HS-27A (cell line): ENCODE data around the gene APEH.
A peak's percentile ranks its signal among the peaks of the same experiment; 100 is the strongest.
"Not testable (repeated sequence)": the region's sequence is repeated elsewhere in the genome, so short reads cannot be mapped to it uniquely, and the experiment has no call there.

Experiments
- DNase-seq: peaks from one replicate; pipeline ENCODE4 v3.0.0-alpha.2; 2012; ENCODE audit warnings: low read depth, missing footprints

Gene APEH

DNA sequence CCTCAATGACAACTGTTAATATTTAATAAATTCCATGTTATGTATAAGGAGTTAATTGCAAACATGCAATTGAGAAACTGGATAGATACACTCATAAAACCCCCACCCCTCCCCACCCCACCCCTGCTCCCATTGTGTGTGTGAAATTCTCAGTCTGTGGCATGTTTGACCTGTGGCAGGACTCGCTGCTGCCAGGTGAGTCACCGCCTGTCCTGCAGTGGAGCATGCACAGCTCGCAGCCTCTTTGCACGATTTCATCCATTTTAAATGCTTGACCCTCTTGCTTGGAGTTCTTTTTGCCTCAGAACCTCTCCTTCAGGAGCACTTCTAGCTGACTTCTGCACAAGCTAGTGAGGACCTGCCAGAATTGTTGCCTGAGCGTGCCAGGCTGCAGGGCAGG, 5.3 kb upstream of the APEH start:
- DNase-seq, result no peak

GRCh38 chr3:49669352-49669751, 4.8 kb upstream of the APEH start:
- no peak for DNase-seq

- DNase-seq, result no peak
These were observed 3.2 kb upstream of the APEH start for GRCh38 chr3:49670940-49671290.

DNA sequence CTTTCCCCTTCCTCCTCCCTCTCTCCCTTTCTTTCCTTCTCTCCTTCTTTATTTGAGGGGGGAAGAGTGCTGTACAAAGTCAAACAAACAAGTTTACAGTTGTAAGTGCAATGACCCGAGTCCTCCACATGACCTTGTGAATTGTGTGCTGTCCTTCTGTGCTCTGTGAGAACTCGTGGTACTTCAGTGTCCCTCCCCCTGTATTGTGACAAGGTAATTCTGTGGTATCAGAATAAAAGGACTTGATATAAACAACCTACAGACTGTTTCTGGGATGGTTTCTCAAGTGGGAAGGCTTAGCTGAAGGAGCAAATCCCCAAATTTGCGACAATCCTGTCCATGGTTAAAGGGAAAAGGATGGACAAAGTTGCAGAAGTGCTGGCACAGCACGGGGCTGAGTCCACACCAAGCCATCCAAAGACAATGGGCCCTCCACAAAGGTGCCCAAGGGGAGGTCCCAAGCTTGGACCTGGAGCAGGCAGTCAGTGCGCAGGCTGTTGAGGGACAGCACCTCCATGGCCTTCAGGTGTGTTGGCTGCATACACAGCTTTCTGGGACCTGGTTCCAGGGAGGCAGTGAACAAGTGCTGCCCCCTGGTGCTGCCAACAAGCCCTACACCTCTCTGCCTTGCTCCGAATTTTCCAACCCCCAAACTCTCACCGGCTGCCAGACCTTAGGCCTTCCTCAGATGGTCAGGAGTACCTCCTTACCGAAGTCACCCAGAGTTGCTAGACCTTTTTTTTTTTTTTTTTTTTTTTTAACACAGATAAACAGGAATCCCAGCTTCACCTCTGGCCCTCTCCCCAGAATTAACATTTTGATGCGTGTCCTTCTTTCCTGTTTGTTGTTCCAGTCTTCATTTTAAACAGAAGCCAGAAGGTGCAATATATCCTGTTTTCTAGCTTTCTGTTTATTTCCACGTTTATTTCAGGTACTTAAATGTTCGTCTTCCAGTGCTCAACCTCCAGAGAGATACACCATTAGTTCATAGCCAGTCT, 2.6 kb upstream of the APEH start:
- peak; percentile 40 for DNase-seq

DNA sequence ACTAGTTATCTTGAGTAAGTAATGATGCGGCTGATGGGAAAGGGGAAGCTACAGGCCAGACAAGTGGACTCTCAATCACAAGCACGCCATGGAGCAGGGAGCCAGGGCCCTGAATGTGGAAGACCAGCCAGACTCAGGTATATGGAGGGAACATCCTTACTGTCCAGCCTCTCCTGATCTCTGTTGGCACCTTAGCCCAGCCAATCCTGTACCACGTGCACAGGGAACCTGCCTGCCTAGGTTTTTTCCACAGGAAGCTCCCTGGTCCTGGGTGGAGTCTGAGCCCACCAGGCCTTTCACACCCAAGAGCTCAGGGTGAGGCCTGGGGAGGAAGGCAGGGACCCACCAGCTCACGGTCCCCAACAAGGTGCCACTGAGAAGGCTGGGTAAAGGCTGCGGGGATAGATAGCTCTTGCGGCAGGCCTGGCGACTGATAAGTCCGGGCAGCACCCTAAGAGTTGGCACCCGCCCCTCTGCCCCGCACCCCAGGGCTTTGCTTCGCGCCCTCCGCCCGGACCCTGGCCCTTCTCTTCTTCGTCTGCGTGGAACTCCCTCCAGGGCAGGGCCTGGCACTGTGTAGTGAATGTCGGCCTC, 933 bp upstream of the APEH start:
- DNase-seq, result peak; percentile 15

DNA sequence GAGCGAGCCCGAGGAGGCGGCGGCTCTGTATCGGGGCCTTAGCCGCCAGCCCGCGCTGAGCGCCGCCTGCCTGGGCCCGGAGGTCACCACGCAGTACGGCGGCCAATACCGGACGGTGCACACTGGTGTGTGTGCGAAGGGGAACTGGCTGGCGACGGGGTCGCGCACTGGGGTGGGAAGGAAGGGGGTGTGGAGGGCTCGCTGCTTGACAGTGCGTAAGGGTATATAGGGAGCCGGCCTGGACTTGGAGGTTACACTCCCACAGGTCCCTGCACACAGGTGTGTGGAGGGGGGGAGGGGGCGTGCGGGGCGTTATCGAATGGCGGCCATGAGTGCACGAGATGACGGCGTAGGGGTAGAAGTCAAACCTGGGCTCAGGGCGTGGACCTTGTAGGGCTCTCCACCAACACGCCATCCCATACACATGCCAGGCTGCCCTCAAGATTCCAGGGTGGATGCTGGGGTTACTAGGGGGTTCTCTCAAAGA, 389 bp downstream of the APEH start:
- DNase-seq, result no peak

DNA sequence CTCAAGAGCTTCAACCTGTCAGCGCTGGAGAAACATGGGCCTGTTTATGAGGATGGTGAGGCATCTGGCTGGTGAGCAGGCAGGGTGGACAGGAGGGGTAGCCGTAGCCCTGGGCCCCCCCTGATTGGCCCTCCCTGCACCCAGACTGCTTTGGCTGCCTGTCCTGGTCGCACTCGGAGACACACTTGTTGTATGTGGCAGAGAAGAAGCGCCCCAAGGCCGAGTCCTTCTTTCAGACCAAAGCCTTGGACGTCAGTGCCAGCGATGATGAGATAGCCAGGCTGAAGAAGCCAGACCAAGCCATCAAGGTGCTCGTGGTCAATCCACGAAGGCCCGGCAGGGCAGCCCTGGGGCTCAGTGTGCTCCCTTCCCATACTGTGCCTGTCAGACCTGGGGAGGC, 1.8 kb downstream of the APEH start:
- DNase-seq, result no peak

GRCh38 chr3:49680493-49681231, 6.5 kb downstream of the APEH start:
- DNase-seq, result no peak

GRCh38 chr3:49681232-49681522, 7.0 kb downstream of the APEH start:
- no peak for DNase-seq

DNA sequence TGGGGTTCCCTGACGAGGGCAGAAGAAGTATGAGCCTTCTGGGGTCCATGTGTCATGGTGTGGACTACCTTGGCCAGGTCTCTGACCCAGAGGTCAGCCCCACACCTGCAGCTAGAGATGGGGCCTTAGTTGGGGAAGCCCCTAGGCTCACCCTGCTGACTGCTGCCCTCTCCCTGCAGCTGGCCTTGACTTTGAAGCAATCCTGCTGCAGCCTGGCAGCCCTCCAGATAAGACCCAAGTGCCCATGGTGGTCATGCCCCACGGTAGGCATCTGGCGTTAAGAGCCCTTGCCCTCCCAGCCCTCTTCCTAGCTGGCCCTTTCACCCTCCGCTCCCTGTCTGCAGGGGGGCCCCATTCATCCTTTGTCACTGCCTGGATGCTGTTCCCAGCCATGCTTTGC, 7.4 kb downstream of the APEH start:
- DNase-seq, result no peak

DNA sequence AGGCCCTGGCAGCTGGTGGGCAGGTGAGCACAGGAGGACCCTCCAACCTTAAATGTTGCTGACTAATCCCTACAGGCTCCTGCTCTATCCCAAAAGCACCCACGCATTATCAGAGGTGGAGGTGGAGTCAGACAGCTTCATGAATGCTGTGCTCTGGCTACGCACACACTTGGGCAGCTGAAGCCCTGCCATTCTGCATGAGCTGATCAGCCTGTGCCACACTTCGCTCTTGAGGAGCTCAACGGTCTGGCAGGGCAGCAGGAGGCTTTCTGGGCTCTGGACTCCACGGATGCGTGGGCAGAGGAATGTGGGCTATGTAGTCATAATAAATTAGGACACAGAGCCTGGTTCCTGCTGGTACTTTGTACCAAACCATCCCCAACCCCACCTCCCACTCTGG, 9.0 kb downstream of the APEH start:
- no peak for DNase-seq

DNA sequence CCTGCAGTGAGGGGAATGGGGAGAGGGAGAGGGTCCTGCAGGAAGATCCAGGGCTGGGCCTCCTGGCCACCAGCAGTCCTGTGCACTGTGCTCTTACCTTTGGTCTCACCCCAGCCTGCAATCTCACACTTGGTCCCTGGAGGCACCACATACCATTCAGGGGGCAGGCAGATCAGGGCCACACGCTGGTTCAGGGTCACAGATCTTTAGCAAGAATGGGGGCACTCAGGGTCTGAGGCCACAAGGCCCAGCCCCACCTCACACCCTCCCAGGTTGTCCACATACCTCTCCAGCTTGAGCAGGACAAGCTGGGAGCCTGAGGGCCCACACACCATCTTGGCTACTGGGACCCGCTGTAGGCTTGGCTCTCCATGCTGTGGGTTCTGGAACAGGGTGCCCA, 10.3 kb downstream of the APEH start:
- not testable (repeated sequence) for DNase-seq

DNA sequence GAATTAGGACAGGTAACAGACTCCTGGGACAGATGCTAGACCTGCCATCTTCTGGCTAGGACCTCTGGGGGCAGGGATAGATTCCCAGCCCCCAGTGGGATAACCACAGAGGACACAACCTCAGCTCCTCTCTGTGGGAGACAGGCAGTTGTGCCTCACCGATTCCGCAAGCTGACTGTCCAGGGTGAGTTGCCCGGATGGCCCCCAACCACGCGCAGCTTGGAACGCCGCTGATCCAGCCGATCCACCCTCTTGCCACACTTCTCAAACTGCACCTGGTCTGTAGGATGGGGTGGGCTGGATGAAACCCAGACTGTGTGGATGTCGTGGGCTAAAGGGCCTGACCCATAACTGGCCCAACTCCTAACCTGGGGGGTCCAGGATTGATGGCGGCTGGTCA, 11.0 kb downstream of the APEH start:
- DNase-seq, result not testable (repeated sequence)

DNA sequence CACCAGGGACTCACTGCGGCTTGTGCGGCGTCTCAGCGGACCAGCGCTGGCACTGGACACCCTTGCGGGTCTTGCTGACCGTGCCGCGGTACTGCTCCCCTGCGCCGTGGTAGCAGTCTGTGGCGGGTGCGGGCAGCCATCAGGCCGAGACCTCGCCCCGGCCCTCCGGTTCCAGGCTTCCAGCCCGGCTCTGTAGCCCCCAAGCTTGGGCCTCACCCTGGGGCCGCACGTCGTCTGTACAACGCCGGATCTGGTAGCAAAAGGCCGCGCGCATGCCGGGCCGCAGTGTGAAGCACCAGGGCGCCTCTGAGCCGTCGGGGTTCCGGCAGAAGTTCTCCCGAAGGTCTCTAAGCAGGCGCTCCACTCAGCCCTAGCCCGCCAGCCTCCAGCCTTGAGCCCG, 11.7 kb downstream of the APEH start:
- DNase-seq, result not testable (repeated sequence)

GRCh38 chr3:49686346-49686745, 12.2 kb downstream of the APEH start:
- DNase-seq, result not testable (repeated sequence)

- DNase-seq, result not testable (repeated sequence)
These were observed 12.7 kb downstream of the APEH start for GRCh38 chr3:49686769-49687423.

- not testable (repeated sequence) for DNase-seq
These were observed 13.3 kb downstream of the APEH start for GRCh38 chr3:49687424-49687795.

GRCh38 chr3:49688338-49689045, 14.3 kb downstream of the APEH start:
- DNase-seq, result not testable (repeated sequence)

GRCh38 chr3:49689046-49689907, 15.1 kb downstream of the APEH start, which contains the start of the genes MST1 and RNF123:
TSS of gene MST1 (minus strand) at chr3:49689474. CDS start at chr3:49688691, 783 bp downstream.
TSS of gene RNF123 (plus strand) at chr3:49689557. CDS start at chr3:49691166, 1,609 bp downstream.
- DNase-seq, result peak; percentile 76

GRCh38 chr3:49689908-49690624, 15.9 kb downstream of the APEH start:
- DNase-seq, result not testable (repeated sequence)
